Measurements from ENCODE around the gene BPIFB3.

- TF ChIP-seq TAF1 (IDR thresholded peaks at IDR 0.05; ENCODE audit: low read depth, low read length) (no peak), POLR2AphosphoS5 (IDR thresholded peaks at IDR 0.05; ENCODE audit: low read depth, low read length) (no peak)
These were observed 23.6 kb upstream of the BPIFB3 start for GRCh38 chr20:33030076-33030475.
